GM19351 (cell line): Measurements from ENCODE around the gene OR52E2.
"Not testable (repeated sequence)": the region's sequence is repeated elsewhere in the genome, so short reads cannot be mapped to it uniquely, and the experiment has no call there.

Experiments
- ATAC-seq: cut with Tn5 transposase; IDR thresholded peaks from one replicate; pipeline ENCODE4 v1.9.1; 2021; ENCODE audit warnings: mild to moderate bottlenecking, moderate library complexity; ENCODE audit not compliant: unreplicated experiment

Gene OR52E2

GRCh38 chr11:5059391-5059790 lies at the start of gene OR52E2:
Gene OR52E2, minus strand, starts transcription at chr11:5059627. Its CDS starts 0 bp downstream, at chr11:5059627.
- no peak for ATAC-seq

DNA sequence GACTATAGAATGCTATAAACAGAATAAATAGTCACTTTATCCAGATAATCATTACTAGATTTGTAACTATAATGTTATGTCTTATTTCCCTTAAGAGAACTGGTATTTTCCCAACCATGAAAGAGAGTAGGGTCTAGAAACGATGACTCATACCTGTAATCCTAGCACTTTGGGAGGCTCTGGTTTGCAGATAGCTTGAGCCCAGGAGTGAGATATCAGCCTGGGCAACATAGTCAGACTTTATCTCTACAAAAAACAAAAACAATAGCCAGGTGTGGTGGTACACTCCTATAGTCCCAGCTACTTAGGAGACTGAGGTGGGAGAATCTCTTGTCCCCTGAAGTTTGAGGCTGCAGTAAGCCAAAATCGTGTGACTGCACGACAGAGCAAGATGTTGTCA lies 47.9 kb upstream of the OR52E2 start:
- no peak for ATAC-seq

- ATAC-seq = no peak
Observed at GRCh38 chr11:5103066-5103465, 43.6 kb upstream of the OR52E2 start.

GRCh38 chr11:5102246-5102645 lies 42.8 kb upstream of the OR52E2 start:
- ATAC-seq = no peak

DNA sequence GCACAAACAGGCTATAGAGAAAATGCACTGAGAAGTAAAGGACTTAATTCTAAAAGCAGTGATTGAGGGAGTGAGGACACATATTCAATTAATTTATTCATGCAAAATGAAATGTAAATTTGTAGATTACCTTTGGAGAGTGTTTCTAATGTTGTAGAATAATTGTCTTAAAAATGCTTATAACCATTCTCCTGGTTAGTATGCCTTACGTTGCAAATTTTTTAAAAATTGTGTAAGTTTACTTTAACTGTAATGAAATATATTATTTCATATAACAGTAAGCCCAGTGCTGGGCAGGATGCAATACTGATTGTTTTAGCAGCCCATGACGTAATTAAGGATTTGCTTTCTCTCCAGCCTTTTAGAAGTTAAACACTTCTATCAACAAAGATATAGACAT lies 36.6 kb upstream of the OR52E2 start:
- ATAC-seq = no peak

GRCh38 chr11:5092821-5093585 lies 33.6 kb upstream of the OR52E2 start:
- ATAC-seq = no peak

- no peak for ATAC-seq
Observed at GRCh38 chr11:5090668-5091067, 31.2 kb upstream of the OR52E2 start.

- ATAC-seq = no peak
Observed at GRCh38 chr11:5088556-5088955, 29.1 kb upstream of the OR52E2 start.

GRCh38 chr11:5083602-5084001 lies 24.2 kb upstream of the OR52E2 start:
- ATAC-seq = no peak

DNA sequence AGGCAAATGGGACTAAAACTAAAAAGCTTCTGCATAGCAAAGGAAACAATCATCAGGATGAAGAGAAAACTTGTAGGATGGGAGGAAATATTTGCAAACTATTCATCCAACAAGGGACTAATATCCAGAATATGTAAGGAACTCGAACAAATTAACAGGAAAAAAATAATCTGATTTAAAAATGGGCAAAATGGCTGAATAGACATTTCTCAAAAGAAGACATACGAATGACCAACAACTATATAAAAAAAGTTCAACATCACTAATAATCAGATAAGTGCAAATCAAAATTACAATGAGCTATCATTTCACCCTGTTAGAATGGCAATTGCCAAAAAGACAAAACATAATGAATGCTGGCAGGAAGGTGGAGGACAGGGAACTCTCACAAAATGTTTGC lies 22.0 kb upstream of the OR52E2 start:
- no peak for ATAC-seq

GRCh38 chr11:5071799-5072198 lies 12.4 kb upstream of the OR52E2 start:
- no peak for ATAC-seq

GRCh38 chr11:5069272-5069671 lies 9.8 kb upstream of the OR52E2 start, which contains the start of gene OR52E1:
Gene OR52E1, plus strand, starts transcription at chr11:5069572.
- ATAC-seq = no peak

- ATAC-seq = no peak
Observed at GRCh38 chr11:5065027-5065426, 5.6 kb upstream of the OR52E2 start.

GRCh38 chr11:5058679-5059078 lies 748 bp downstream of the OR52E2 start:
- ATAC-seq = not testable (repeated sequence)

DNA sequence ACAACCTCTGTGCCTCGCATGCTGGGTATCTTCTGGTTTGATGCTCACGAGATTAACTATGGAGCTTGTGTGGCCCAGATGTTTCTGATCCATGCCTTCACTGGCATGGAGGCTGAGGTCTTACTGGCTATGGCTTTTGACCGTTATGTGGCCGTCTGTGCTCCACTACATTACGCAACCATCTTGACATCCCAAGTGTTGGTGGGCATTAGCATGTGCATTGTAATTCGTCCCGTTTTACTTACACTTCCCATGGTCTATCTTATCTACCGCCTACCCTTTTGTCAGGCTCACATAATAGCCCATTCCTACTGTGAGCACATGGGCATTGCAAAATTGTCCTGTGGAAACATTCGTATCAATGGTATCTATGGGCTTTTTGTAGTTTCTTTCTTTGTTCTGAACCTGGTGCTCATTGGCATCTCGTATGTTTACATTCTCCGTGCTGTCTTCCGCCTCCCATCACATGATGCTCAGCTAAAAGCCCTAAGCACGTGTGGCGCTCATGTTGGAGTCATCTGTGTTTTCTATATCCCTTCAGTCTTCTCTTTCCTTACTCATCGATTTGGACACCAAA lies 12.6 kb downstream of the OR52E2 start:
- no peak for ATAC-seq

- ATAC-seq = no peak
Observed at GRCh38 chr11:5046226-5046625, 13.2 kb downstream of the OR52E2 start, which contains the start of gene OR52J3. Gene OR52J3, plus strand, starts transcription at chr11:5046526. Its CDS starts 0 bp downstream, at chr11:5046526.

GRCh38 chr11:5043380-5043779 lies 16.0 kb downstream of the OR52E2 start:
- ATAC-seq = no peak

- no peak for ATAC-seq
Observed at GRCh38 chr11:5042091-5042490, 17.3 kb downstream of the OR52E2 start.

DNA sequence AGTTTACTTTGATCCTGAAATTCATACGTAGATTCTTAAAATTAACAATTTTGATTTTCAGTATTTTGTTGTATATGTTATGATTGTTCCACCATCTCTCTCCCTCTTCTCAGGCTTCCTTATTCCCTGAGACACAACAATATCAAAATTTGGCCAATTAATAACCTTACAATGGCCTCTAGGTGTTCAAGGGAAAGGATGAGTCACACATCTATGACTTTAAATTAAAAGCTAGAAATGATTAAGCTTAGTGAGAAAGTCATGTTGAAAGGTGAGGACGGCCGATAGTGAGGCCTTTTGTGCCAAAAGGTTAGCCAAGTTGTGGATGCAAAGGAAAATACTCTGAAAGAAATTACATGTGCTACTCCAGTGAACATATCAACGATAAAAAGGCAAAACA lies 18.6 kb downstream of the OR52E2 start:
- no peak for ATAC-seq

DNA sequence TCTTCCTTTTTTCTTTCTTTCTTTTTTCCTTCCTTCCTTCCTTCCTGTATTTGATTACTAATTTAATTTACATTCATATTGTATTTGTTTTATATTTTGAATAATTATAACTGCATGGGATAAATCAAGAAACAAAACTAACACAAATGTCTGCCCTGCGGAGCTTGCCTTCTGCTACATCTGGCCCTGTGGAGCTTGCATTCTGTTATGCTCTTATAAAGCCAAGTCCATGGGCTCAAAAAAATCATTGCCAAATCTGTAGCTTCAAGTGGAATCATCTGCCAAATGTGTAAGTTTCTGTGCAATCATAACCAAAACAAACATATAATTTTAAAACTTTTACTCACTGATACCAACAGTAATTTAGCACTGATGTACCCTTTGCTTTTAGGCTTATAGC lies 21.1 kb downstream of the OR52E2 start:
- ATAC-seq = no peak

- ATAC-seq = no peak
Observed at GRCh38 chr11:5037926-5038325, 21.5 kb downstream of the OR52E2 start.

- no peak for ATAC-seq
Observed at GRCh38 chr11:5036669-5037068, 22.8 kb downstream of the OR52E2 start.
